Heart left ventricle (tissue), 16 donors: ENCODE data around the gene SNX5. TPM values are rescaled to one million over a fixed set of nuclear protein-coding genes. Genes with fewer than 3 reads are reported as not detected.
A peak's percentile ranks its signal among the peaks of the same experiment; 100 is the strongest.

Experiments used
- ATAC-seq, 4 donors: fragments of 200-7000 bp; cut with Tn5 transposase; one replicate each; pipeline ENCODE4 v1.9.1; 2020 to 2022; ENCODE audit warnings: moderate library complexity in 4 of 4, mild to moderate bottlenecking in 3 of 4, moderate number of reproducible peaks in 1 of 4
- DNase-seq, 5 donors: peaks; one replicate each; pipeline ENCODE4 v3.0.0-alpha.2; 2020
- H3K27ac ChIP-seq, 12 donors: fragments of 200-600 bp; sonication (generic) in 4 of 12; one replicate each; pipeline versions ENCODE4 v1.5.0 to v1.8.0; 2016 to 2022; ENCODE audit warnings: mild to moderate bottlenecking in 2 of 12
- H3K27me3 ChIP-seq, 9 donors: fragments of 200-600 bp; sonication (generic) in 2 of 9; one replicate each; pipeline versions ENCODE4 v1.5.1 to v1.8.0; 2016 to 2022; ENCODE audit warnings: mild to moderate bottlenecking in 3 of 9
- H3K36me3 ChIP-seq, 9 donors: fragments of 200-600 bp; sonication (generic) in 2 of 9; one replicate each; pipeline versions ENCODE4 v1.5.0 to v1.8.0; 2018 to 2022; ENCODE audit warnings: mild to moderate bottlenecking in 2 of 9
- H3K4me1 ChIP-seq, 12 donors: fragments of 200-600 bp; sonication (generic) in 4 of 12; one replicate each; pipeline versions ENCODE4 v1.5.0 to v1.8.0; 2016 to 2022; ENCODE audit warnings: mild to moderate bottlenecking in 3 of 12
- H3K4me3 ChIP-seq, 12 donors: fragments of 200-600 bp; sonication (generic) in 4 of 12; one replicate each; pipeline versions ENCODE4 v1.5.0 to v1.8.0; 2017 to 2022; ENCODE audit warnings: mild to moderate bottlenecking in 9 of 12, moderate library complexity in 4 of 12
- H3K9me3 ChIP-seq, 12 donors: fragments of 200-600 bp; sonication (generic) in 4 of 12; one replicate each; pipeline versions ENCODE4 v1.5.0 to v1.8.0; 2016 to 2022; ENCODE audit warnings: mild to moderate bottlenecking in 1 of 12
- POLR2A ChIP-seq, 2 donors: fragments of 450-650 bp; IDR thresholded peaks; one replicate each; pipeline ENCODE4 v1.6.1; 2017; ENCODE audit warnings: antibody characterized with exemption in 2 of 2, mild to moderate bottlenecking in 2 of 2, moderate library complexity in 2 of 2
- WGBS, 4 donors: extraction: QIAGEN DNeasy Blood & Tissue Kit in 2 of 4; methylation state at CpG; one replicate each; pipeline versions ENCODE4 v1.1.5 to v1.1.7; 2013 to 2018; 5-methylcytosine and 5-hydroxymethylcytosine counted together
- intact Hi-C, 10 donors: fragments of 100-400 bp; cut with DNase I; formaldehyde crosslinking; loops; one replicate each; pipeline versions ENCODE4 v1.11.1 to v1.14.2; 2022
- polyA plus RNA-seq, 2 donors: library from polyadenylated mRNA; stranded (reverse); fragments of 200-250 nt; gene quantifications; one replicate each; pipeline ENCODE4 v1.2.3, GENCODE V29; 2013
- total RNA-seq, 9 donors: library from RNA; depleted of rRNA in 2 of 9; stranded (reverse); fragments of >200 nt in 2 of 9; fragmentation: NEBNext Ultra II Directional in 3 of 9; extraction: Animal tissue kit (Norgen Biotek cat#: 25700) in 3 of 9; gene quantifications; one replicate each; pipeline versions ENCODE4 v1.1.0 to v1.2.4, GENCODE V29; 2016 to 2023
- TF ChIP-seq, protein P1 (sequence below), 12 donors: fragments of 200-600 bp; sonication (generic) in 4 of 12; IDR thresholded peaks; one replicate each; pipeline versions ENCODE4 v1.5.0 to v1.8.0; 2018 to 2022; ENCODE audit warnings: antibody characterized with exemption in 12 of 12, mild to moderate bottlenecking in 5 of 12
- donor health status: ischemic (EF 13 %, LVEDD 7.1; RV severe dilation, severe dysfunction).
- donor health status: healthy with polysubstance abuse.
- donor health status: DM: no; HTN: yes; CAD: no.
- donor health status: DM: no; HTN: no; CAD: no.
- donor health status: ischemic (EF 25% LVEDD 6.9; RV normal size, moderate dysfunction).
- donor health status: ischemic (EF 25% LVEDD 5.7; RV mildly dilated, moderate dysfunction).
- donor health status: healthy.
- donor health status: DM: yes; HTN: yes; CAD: no.
- donor health status: ischemic (EF 35%, LVEDD 5.7; RV mildly dilated, moderate dysfunction).
- donor health status: nonischemic (EF 11% LVEDD 7.7; RV severe dilation, severe dysfunction).
- donor health status: DM: yes; HTN: yes; CAD: no.
- donor health status: PGD.
- donor health status: ischemic (EF 29% LVEDD 5.4; RV normal size, mild dysfunction).
- donor health status: nonischemic (EF 23%, LVEDD 6.1; RV moderate dilation, normal function).

Gene SNX5
- total and polyA plus RNA-seq, 11 donors = 32.8 to 75.0 (median 44.0) TPM

DNA sequence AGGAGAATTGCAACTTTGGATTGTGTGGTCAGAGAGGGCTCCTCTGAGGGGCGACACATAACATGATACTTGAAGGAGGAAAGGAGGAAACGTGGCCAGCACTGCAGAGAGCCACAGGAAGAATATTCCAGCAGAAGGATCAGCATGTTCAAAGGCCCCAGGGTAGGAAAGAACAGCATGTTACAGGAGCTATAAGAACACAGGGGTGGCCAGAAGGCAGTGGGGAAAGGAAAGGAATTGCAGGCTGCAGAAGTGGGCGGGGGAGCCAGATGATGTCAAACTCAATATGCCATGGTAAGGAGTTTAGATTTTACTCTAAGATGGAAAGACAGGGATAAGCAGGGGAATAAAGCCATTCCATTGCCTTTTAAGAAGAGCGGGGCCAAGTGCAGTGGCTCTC is 31.0 kb upstream of the SNX5 start:
- Histone ChIP-seq H3K4me3 (no peak overlapping the region), H3K36me3 (no peaks in the 10 kb centered on the region), H3K27ac (no peak overlapping the region), H3K27me3 (no peaks in the 10 kb centered on the region), H3K9me3 (no peaks in the 10 kb centered on the region), H3K4me1 (peaks cover 0 to 8% (median 0%) of the 10 kb centered on the region in 12 donors)
- TF ChIP-seq, protein P1, sequence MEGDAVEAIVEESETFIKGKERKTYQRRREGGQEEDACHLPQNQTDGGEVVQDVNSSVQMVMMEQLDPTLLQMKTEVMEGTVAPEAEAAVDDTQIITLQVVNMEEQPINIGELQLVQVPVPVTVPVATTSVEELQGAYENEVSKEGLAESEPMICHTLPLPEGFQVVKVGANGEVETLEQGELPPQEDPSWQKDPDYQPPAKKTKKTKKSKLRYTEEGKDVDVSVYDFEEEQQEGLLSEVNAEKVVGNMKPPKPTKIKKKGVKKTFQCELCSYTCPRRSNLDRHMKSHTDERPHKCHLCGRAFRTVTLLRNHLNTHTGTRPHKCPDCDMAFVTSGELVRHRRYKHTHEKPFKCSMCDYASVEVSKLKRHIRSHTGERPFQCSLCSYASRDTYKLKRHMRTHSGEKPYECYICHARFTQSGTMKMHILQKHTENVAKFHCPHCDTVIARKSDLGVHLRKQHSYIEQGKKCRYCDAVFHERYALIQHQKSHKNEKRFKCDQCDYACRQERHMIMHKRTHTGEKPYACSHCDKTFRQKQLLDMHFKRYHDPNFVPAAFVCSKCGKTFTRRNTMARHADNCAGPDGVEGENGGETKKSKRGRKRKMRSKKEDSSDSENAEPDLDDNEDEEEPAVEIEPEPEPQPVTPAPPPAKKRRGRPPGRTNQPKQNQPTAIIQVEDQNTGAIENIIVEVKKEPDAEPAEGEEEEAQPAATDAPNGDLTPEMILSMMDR (IDR thresholded peaks at IDR 0.05) = no peak
- TF ChIP-seq POLR2A (IDR thresholded peaks at IDR 0.05) = no peak
- intact Hi-C loops = loop anchor here in 8 of 10 donors (5.0 to 10.0 kb wide), 4 partner anchors 335 to 497 kb away; partner anchors contain the start of gene BFSP1 (in 5 of the 8)
- WGBS, 4 donors = 81 to 87% (median 83%) methylated on average over 4 of the region's 4 CpGs
- ATAC-seq (no peak), DNase-seq (no peak)

DNA sequence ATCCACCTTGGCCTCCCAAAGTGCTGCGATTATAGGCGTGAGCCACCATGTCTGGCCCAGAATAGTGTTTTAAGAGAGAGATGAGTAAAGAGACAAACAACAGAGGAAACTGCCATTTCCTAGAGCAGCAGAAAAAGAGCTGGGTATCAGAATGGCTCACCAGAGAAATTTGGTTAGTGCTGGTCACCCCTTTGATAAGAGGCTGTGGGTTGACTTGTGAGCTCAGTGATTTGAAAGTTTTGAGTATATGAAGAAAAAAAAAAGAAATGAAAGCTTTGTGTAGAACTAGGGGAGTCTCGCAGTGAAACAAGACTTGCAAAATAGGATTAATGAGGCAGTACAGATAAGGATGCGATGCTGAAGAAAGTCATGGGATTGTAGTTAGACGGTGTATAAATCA is 29.9 kb upstream of the SNX5 start:
- DNase-seq = no peak
- Histone ChIP-seq H3K4me3 (no peak overlapping the region), H3K36me3 (no peaks in the 10 kb centered on the region), H3K27ac (no peak overlapping the region), H3K4me1 (peaks cover 0 to 8% (median 0%) of the 10 kb centered on the region in 12 donors), H3K27me3 (no peaks in the 10 kb centered on the region), H3K9me3 (no peaks in the 10 kb centered on the region)
- WGBS, 4 donors = 90 to 95% (median 93%) methylated on average over 5 of the region's 5 CpGs
- intact Hi-C loops = loop anchor here in 8 of 10 donors (5.0 to 10.0 kb wide), 4 partner anchors 334 to 496 kb away; partner anchors contain the start of gene BFSP1 (in 5 of the 8)
- ATAC-seq = no peak
- TF ChIP-seq POLR2A (IDR thresholded peaks at IDR 0.05) = no peak
- TF ChIP-seq, protein P1 (IDR thresholded peaks at IDR 0.05) = no peak

DNA sequence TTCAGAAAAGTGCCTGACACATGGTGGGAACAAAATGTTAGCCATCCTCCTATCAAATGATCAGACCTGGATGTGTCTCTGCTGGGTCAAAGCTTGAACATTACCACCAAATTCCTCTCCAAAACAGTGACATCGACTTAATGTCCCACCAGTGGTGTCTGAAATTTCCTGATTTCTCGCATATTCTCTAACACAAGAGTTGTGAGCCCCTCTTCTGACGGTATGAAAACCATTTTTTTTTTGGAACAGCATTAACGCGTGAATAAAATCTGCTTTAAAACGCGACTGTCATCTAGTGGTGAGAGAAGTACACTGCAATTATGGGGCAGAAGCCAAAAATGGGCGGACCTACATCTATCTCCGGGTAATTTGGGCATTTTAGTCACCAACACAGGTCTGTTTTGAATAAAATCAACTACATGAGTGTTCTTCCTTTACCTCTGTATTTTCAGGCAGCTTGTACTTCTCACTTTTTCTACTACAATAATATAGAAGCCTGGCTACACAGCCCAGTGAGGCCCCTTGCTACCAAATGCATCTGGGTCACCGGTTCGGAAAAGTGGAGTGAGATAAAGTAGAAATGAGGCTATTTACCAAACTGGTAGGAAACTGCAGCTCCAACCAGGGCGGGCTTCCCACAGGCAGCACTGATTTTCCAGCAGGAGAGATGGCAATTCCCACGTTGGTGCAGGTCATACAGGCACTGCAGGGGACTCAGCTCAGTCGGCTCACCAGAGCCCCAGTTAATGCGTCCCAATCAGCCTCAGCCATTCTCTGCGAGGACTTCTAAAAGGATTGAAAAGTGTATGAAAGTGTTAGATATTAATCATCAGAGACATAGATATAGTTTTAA is 27.6 kb upstream of the SNX5 start:
- no peak overlapping the region for H3K27ac ChIP-seq
- 18 to 24% (median 21%) methylated on average over 16 of the region's 16 CpGs for WGBS, 4 donors

More for the DNA sequence above, 27.6 kb upstream of the SNX5 start:
- Histone ChIP-seq H3K27me3 (no peaks in the 10 kb centered on the region), H3K36me3 (peaks cover 0 to 9% (median 0%) of the 10 kb centered on the region in 9 donors), H3K4me3 (no peak overlapping the region), H3K9me3 (no peaks in the 10 kb centered on the region), H3K4me1 (peaks cover 0 to 7% (median 0%) of the 10 kb centered on the region in 12 donors)
- TF ChIP-seq, protein P1 (IDR thresholded peaks at IDR 0.05) = peak; percentile 94 to 98 (median 96)
- TF ChIP-seq POLR2A (IDR thresholded peaks at IDR 0.05) = no peak
- DNase-seq = peak in 2 of 5 donors; percentile 25 to 38
- intact Hi-C loops = loop anchor here in 9 of 10 donors (1.0 to 10.0 kb wide), 6 partner anchors 331 to 494 kb away; partner anchors contain the start of gene BFSP1 (in 5 of the 9)
- ATAC-seq = peak in 3 of 4 donors; percentile 52 to 82 (median 77)
